HEK293 (cell line): ENCODE results near the gene FAM200B.

Experiments used
- CTCF ChIA-PET: fragments of 350-600 bp; formaldehyde crosslinking; extraction: SDS; loops from one replicate; lab custom pipeline; 2021; ENCODE audit warnings: antibody characterized with exemption; lab: Yijun Ruan, JAX
- POLR2A ChIA-PET: fragments of 300-600 bp; formaldehyde crosslinking; extraction: SDS; loops from one replicate; lab custom pipeline; 2020; ENCODE audit warnings: antibody characterized with exemption, inconsistent platforms; lab: Yijun Ruan, JAX
- H3K27ac ChIP-seq: fragments of 200-500 bp; sonication (Bioruptor generic); 2 replicates; pipeline ENCODE4 v1.5.1; 2014; ENCODE audit warnings: low read depth, low read length, control low read depth, inconsistent platforms; ENCODE audit errors: extremely low read depth
- H3K36me3 ChIP-seq, 2 experiments: fragments of 200-500 bp in 1 of 2; sonication (Bioruptor generic) in 1 of 2; 1 replicate in 1 of 2; 2 replicates in 1 of 2; pipeline ENCODE4 v1.5.1; 2014 to 2017; ENCODE audit warnings: inconsistent platforms in 2 of 2, low read length in 2 of 2; ENCODE audit not compliant: control insufficient read depth in 2 of 2, insufficient read depth in 1 of 2
- H3K4me1 ChIP-seq: fragments of 200-500 bp; sonication (Bioruptor generic); 2 replicates; pipeline ENCODE4 v1.5.1; 2014; ENCODE audit warnings: mild to moderate bottlenecking, low read length, inconsistent platforms; ENCODE audit not compliant: control insufficient read depth, insufficient read depth
- H3K4me3 ChIP-seq: 2 replicates; pipeline ENCODE4 v1.5.1; 2011; ENCODE audit warnings: low read depth, mild to moderate bottlenecking, control low read depth, low read length, moderate library complexity
- H3K9me3 ChIP-seq: fragments of 200-500 bp; sonication (Bioruptor generic); 2 replicates; pipeline ENCODE4 v1.5.1; 2014; ENCODE audit warnings: low read depth, low read length, inconsistent platforms; ENCODE audit not compliant: control insufficient read depth, insufficient read depth
- GLI2 ChIP-seq: fragments of 450-650 bp; formaldehyde crosslinking; IDR thresholded peaks from 2 replicates; pipeline ENCODE4; 2017; ENCODE audit warnings: missing biosample characterization, missing genetic modification characterization, low read depth, borderline replicate concordance
- HOXC10 ChIP-seq: sonication (generic); formaldehyde crosslinking; IDR thresholded peaks from 2 replicates; pipeline ENCODE4 v1.8.1; 2023; ENCODE audit warnings: mild to moderate bottlenecking, missing genetic modification reagents
- PRDM1 ChIP-seq: fragments of 450-650 bp; formaldehyde crosslinking; IDR thresholded peaks from 2 replicates; pipeline ENCODE4; 2016; ENCODE audit warnings: missing biosample characterization, missing genetic modification characterization
- RBAK ChIP-seq: fragments of 450-650 bp; formaldehyde crosslinking; IDR thresholded peaks from 2 replicates; pipeline ENCODE4 v1.5.1; 2016; ENCODE audit warnings: missing biosample characterization, missing genetic modification characterization
- SCRT1 ChIP-seq: fragments of 450-650 bp; formaldehyde crosslinking; IDR thresholded peaks from 2 replicates; pipeline ENCODE4 v1.5.1; 2016; ENCODE audit warnings: missing biosample characterization, missing genetic modification characterization, borderline replicate concordance
- SCRT2 ChIP-seq: fragments of 450-650 bp; formaldehyde crosslinking; IDR thresholded peaks from 2 replicates; pipeline ENCODE4 v1.5.1; 2016; ENCODE audit warnings: missing biosample characterization, missing genetic modification characterization
- WT1 ChIP-seq: fragments of 450-650 bp; formaldehyde crosslinking; IDR thresholded peaks from 2 replicates; pipeline ENCODE4 v1.5.1; 2016; ENCODE audit warnings: missing biosample characterization, missing genetic modification characterization
- ZNF10 ChIP-seq: fragments of 450-650 bp; formaldehyde crosslinking; IDR thresholded peaks from 2 replicates; pipeline ENCODE4 v1.5.1; 2017; ENCODE audit warnings: missing biosample characterization, missing genetic modification characterization
- ZNF112 ChIP-seq: fragments of 450-650 bp; formaldehyde crosslinking; IDR thresholded peaks from 2 replicates; pipeline ENCODE4 v1.5.0; 2017; ENCODE audit warnings: missing biosample characterization, missing genetic modification characterization
- ZNF140 ChIP-seq: fragments of 450-650 bp; formaldehyde crosslinking; IDR thresholded peaks from 2 replicates; pipeline ENCODE4 v1.5.1; 2016; ENCODE audit warnings: missing biosample characterization, missing genetic modification characterization
- ZNF146 ChIP-seq: fragments of 450-650 bp; formaldehyde crosslinking; IDR thresholded peaks from 2 replicates; pipeline ENCODE4 v1.5.1; 2016; ENCODE audit warnings: missing biosample characterization, missing genetic modification characterization
- ZNF174 ChIP-seq: fragments of 450-650 bp; formaldehyde crosslinking; IDR thresholded peaks from 2 replicates; pipeline ENCODE4 v1.5.0; 2017; ENCODE audit warnings: missing biosample characterization, mild to moderate bottlenecking, missing genetic modification characterization
- ZNF2 ChIP-seq: fragments of 450-650 bp; formaldehyde crosslinking; IDR thresholded peaks from 2 replicates; pipeline ENCODE4 v1.5.1; 2016; ENCODE audit warnings: missing biosample characterization, missing genetic modification characterization
- ZNF324 ChIP-seq: fragments of 450-650 bp; formaldehyde crosslinking; IDR thresholded peaks from 2 replicates; pipeline ENCODE4 v1.5.1; 2016; ENCODE audit warnings: missing biosample characterization, missing genetic modification characterization
- ZNF48 ChIP-seq: fragments of 450-650 bp; formaldehyde crosslinking; IDR thresholded peaks from 2 replicates; pipeline ENCODE4 v1.5.1; 2016; ENCODE audit warnings: missing biosample characterization, missing genetic modification characterization
- ZNF488 ChIP-seq: fragments of 450-650 bp; formaldehyde crosslinking; IDR thresholded peaks from 2 replicates; pipeline ENCODE4 v1.5.1; 2016; ENCODE audit warnings: missing biosample characterization, missing genetic modification characterization
- ZNF549 ChIP-seq: fragments of 450-650 bp; IDR thresholded peaks from 2 replicates; pipeline ENCODE4 v1.5.1; 2018; ENCODE audit warnings: missing biosample characterization, missing genetic modification characterization, mild to moderate bottlenecking, inconsistent platforms, moderate library complexity
- ZNF600 ChIP-seq: fragments of 450-650 bp; formaldehyde crosslinking; IDR thresholded peaks from 2 replicates; pipeline ENCODE4 v1.5.1; 2016; ENCODE audit warnings: missing biosample characterization, missing genetic modification characterization
- ZSCAN30 ChIP-seq: fragments of 450-650 bp; IDR thresholded peaks from 2 replicates; pipeline ENCODE4 v1.5.1; 2018; ENCODE audit warnings: missing biosample characterization, mild to moderate bottlenecking, missing genetic modification characterization, moderate library complexity
- TF ChIP-seq, protein P1 (sequence below): fragments of 450-650 bp; formaldehyde crosslinking; IDR thresholded peaks from 2 replicates; pipeline ENCODE4 v1.5.1; 2016; ENCODE audit warnings: missing biosample characterization, missing genetic modification characterization
- TF ChIP-seq, protein P2 (sequence below): fragments of 450-650 bp; formaldehyde crosslinking; IDR thresholded peaks from 2 replicates; pipeline ENCODE4; 2016; ENCODE audit warnings: missing biosample characterization, missing genetic modification characterization
- TF ChIP-seq, protein P3 (sequence below): fragments of 450-650 bp; formaldehyde crosslinking; IDR thresholded peaks from 2 replicates; pipeline ENCODE4 v1.5.1; 2016; ENCODE audit warnings: missing biosample characterization, missing genetic modification characterization
- TF ChIP-seq, protein P4 (sequence below): fragments of 450-650 bp; formaldehyde crosslinking; IDR thresholded peaks from 2 replicates; pipeline ENCODE4 v1.5.1; 2016; ENCODE audit warnings: missing biosample characterization, missing genetic modification characterization

The FAM200B gene

GRCh38 chr4:15636818-15637217 lies 44.8 kb upstream of the FAM200B start:
- POLR2A ChIA-PET = no interaction called here
- Histone ChIP-seq H3K36me3 (peaks cover 13 to 57% of the 10 kb centered on the region in 2 experiments), H3K9me3 (no peaks in the 10 kb centered on the region), H3K27ac (no peak overlapping the region)
- no peak for TF ChIP-seq ZNF174 (tag by site-specific recombination)
- 0 out of 2 replicates have a peak, but pooled peaks have one; percentile 36 for TF ChIP-seq SCRT2 (tag by site-specific recombination)
- TF ChIP-seq, all 188 proteins: peak for 1
- Histone ChIP-seq H3K4me1 (no peaks in the 10 kb centered on the region), H3K4me3 (no peak overlapping the region)
- CTCF ChIA-PET = interaction anchor here (1.0 kb wide), 1 partner anchor 85 kb away, joined by 3 read pairs; no protein-coding TSS in a partner anchor

DNA sequence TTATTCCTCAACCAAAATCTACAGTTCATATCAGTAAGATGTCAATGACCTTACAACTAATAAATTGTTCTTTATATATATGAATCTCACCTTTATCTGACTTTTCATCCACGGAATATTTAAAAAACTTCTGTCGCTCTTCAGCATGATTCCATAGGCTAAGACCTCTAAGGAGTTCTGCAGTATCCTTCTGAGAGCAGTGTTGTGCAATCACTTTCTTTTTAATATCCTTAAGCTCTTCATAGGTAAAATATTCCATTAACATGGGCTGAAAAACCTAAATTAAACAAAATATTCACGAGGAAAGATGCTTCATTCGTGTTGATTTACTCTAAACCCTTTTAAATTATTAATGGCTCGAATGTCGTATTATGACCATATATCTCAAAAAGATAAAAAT lies 43.2 kb upstream of the FAM200B start:
- H3K27ac ChIP-seq = no peak overlapping the region
- CTCF ChIA-PET = interaction anchor here (0.6 to 1.2 kb wide), 2 partner anchors 11 to 19 kb away, joined by 3 to 4 read pairs; no protein-coding TSS in a partner anchor
- H3K36me3 ChIP-seq = peaks cover 13 to 53% of the 10 kb centered on the region in 2 experiments
- POLR2A ChIA-PET = no interaction called here
- no peaks in the 10 kb centered on the region for H3K9me3 ChIP-seq
- TF ChIP-seq ZNF600 (tag by site-specific recombination) = no peak
- H3K4me1 ChIP-seq = no peaks in the 10 kb centered on the region
- H3K4me3 ChIP-seq = no peak overlapping the region

DNA sequence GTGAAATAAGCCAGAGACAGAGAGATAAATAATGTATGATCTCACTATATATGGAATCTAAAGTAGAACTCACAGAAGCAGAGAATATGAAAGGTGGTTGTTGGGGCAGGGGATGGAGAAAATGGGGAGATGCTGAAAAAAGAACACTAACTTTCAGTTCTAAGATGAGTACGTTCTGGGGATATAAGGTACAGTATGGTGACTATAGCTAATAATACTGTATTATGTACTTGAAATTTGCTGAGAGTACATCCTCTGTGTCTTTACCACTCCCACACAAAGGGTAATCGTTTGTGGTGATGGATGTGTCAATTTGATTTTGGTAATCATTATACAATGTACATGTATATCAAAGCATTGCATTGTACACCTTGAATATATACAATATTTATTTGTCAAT lies 33.0 kb upstream of the FAM200B start:
- H3K9me3 ChIP-seq = no peaks in the 10 kb centered on the region
- 0 out of 2 replicates have a peak, but pooled peaks cover 4% of the 10 kb centered on the region for H3K4me1 ChIP-seq
- TF ChIP-seq ZNF146 (tag by site-specific recombination) (no peak), WT1 (tag by site-specific recombination) (no peak), ZNF48 (tag by site-specific recombination) (no peak), ZSCAN30 (no peak), ZNF112 (tag by site-specific recombination) (no peak), ZNF549 (tag by site-specific recombination) (no peak), PRDM1 (tag by site-specific recombination) (no peak), ZNF2 (tag by site-specific recombination) (no peak), GLI2 (tag by site-specific recombination) (no peak), ZNF10 (tag by site-specific recombination) (no peak), ZNF324 (tag by site-specific recombination) (no peak), ZNF140 (tag by site-specific recombination) (no peak), ZNF488 (tag by site-specific recombination) (no peak), RBAK (tag by site-specific recombination) (no peak), HOXC10 (CRISPR knock-in tag) (no peak), SCRT1 (tag by site-specific recombination) (no peak)
- TF ChIP-seq, protein P1, sequence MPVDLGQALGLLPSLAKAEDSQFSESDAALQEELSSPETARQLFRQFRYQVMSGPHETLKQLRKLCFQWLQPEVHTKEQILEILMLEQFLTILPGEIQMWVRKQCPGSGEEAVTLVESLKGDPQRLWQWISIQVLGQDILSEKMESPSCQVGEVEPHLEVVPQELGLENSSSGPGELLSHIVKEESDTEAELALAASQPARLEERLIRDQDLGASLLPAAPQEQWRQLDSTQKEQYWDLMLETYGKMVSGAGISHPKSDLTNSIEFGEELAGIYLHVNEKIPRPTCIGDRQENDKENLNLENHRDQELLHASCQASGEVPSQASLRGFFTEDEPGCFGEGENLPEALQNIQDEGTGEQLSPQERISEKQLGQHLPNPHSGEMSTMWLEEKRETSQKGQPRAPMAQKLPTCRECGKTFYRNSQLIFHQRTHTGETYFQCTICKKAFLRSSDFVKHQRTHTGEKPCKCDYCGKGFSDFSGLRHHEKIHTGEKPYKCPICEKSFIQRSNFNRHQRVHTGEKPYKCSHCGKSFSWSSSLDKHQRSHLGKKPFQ (tag by site-specific recombination) = no peak
- TF ChIP-seq, protein P2, sequence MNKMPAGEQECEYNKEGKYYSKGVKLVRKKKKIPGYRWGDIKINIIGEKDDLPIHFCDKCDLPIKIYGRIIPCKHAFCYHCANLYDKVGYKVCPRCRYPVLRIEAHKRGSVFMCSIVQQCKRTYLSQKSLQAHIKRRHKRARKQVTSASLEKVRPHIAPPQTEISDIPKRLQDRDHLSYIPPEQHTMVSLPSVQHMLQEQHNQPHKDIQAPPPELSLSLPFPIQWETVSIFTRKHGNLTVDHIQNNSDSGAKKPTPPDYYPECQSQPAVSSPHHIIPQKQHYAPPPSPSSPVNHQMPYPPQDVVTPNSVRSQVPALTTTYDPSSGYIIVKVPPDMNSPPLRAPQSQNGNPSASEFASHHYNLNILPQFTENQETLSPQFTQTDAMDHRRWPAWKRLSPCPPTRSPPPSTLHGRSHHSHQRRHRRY (tag by site-specific recombination) = no peak
- TF ChIP-seq, protein P3, sequence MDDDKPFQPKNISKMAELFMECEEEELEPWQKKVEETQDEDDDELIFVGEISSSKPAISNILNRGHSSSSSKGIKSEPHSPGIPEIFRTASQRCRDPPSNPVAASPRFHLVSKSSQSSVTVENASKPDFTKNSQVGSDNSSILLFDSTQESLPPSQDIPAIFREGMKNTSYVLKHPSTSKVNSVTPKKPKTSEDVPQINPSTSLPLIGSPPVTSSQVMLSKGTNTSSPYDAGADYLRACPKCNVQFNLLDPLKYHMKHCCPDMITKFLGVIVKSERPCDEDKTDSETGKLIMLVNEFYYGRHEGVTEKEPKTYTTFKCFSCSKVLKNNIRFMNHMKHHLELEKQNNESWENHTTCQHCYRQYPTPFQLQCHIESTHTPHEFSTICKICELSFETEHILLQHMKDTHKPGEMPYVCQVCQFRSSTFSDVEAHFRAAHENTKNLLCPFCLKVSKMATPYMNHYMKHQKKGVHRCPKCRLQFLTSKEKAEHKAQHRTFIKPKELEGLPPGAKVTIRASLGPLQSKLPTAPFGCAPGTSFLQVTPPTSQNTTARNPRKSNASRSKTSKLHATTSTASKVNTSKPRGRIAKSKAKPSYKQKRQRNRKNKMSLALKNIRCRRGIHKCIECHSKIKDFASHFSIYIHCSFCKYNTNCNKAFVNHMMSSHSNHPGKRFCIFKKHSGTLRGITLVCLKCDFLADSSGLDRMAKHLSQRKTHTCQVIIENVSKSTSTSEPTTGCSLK = no peak
- TF ChIP-seq, protein P4, sequence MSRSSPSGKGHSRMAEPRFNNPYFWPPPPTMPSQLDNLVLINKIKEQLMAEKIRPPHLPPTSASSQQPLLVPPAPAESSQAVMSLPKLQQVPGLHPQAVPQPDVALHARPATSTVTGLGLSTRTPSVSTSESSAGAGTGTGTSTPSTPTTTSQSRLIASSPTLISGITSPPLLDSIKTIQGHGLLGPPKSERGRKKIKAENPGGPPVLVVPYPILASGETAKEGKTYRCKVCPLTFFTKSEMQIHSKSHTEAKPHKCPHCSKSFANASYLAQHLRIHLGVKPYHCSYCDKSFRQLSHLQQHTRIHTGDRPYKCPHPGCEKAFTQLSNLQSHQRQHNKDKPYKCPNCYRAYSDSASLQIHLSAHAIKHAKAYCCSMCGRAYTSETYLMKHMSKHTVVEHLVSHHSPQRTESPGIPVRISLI = no peak
- ChIA-PET POLR2A (no interaction called here), CTCF (interaction anchor here (1.1 to 1.5 kb wide), 2 partner anchors 169 kb away, joined by 3 to 11 read pairs; no protein-coding TSS in a partner anchor)
- peaks cover 0 to 3% of the 10 kb centered on the region in 2 experiments; a peak in 1 of 3 replicates for H3K36me3 ChIP-seq
- no peak overlapping the region for H3K4me3 ChIP-seq
- no peak overlapping the region for H3K27ac ChIP-seq
